GM12872 (cell line): ENCODE data around the gene DTNA.

ENCODE experiments used
- CTCF ChIP-seq: IDR thresholded peaks from 3 replicates; pipeline ENCODE4 v1.5.1; 2011; ENCODE audit warnings: low read depth, mild to moderate bottlenecking, low read length, moderate library complexity; ENCODE audit not compliant: insufficient read depth

Gene DTNA

GRCh38 chr18:34805103-34805877, 95.2 kb downstream of the DTNA start:
- TF ChIP-seq CTCF = no peak

- no peak for TF ChIP-seq CTCF
These were observed 95.8 kb downstream of the DTNA start for GRCh38 chr18:34805878-34806351.

- TF ChIP-seq CTCF = no peak
These were observed 96.4 kb downstream of the DTNA start for GRCh38 chr18:34806527-34806926.

- TF ChIP-seq CTCF = no peak
These were observed 97.2 kb downstream of the DTNA start for GRCh38 chr18:34807106-34807796.

GRCh38 chr18:34808389-34808788, 98.3 kb downstream of the DTNA start:
- no peak for TF ChIP-seq CTCF

GRCh38 chr18:34809451-34810072, 99.5 kb downstream of the DTNA start:
- TF ChIP-seq CTCF = peak; percentile 37; the same call in 2 of the 3 replicates

GRCh38 chr18:34816183-34816582, 106.1 kb downstream of the DTNA start:
- no peak for TF ChIP-seq CTCF
